GM10847 (cell line): ENCODE measurements around the gene FBXO24.

Experiments
- POLR2A ChIP-seq: IDR thresholded peaks from 2 replicates; pipeline ENCODE4 v1.6.1; 2011; ENCODE audit not compliant: insufficient read length; ENCODE audit errors: extremely low read depth

Gene FBXO24

GRCh38 chr7:100570954-100571828 is 14.9 kb upstream of the FBXO24 start:
- no peak for TF ChIP-seq POLR2A

DNA sequence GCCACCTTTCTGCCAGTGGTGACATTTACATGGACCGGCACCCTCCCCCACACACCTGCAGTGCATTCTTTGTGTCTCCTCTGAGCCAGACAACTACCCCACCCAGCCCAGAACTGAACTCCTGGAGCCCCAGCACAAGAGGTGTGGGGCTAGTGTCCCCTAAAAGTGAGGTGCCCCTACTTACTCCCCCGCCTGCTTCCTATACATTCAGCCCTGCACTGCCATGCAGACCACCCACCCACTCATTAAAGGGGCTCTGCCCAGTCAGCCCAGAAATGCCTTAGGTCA is 14.4 kb upstream of the FBXO24 start:
- TF ChIP-seq POLR2A: no peak

DNA sequence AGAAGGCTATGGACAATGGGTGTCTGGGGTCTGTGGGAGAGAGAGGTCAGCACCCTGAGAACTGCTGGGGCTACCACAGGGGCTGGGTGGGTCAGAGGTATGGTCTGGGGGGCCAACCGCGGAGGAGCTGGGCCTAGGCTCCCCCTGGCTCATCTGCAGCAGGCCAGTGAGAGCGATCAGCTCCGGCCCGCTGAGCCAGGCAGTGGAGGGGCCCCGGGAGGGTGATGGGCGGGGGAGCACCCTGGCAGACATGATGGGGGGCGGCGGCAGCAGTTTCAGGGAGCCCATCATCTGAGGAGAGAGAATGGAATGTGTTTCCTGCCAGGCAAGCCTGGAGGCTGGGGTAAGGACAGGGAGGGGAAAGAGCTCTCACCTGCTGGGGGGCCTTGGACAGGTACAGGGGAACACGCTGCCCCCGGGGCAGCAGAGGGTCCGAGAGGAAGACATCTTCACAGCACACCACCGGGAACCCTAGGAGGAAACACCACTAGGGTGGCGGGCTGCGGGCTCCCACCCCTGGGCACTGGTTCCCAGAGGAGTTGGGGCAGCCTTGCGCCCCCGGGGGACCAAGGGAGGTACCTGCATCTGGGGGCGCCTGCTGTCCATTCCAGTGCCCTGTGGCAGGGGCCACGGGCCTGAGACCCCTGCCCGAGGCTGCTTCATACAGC is 13.7 kb upstream of the FBXO24 start:
- no peak for TF ChIP-seq POLR2A

- no peak for TF ChIP-seq POLR2A
Observed at GRCh38 chr7:100572949-100573675, 13.0 kb upstream of the FBXO24 start.

- no peak for TF ChIP-seq POLR2A
Observed at GRCh38 chr7:100573691-100574361, 12.3 kb upstream of the FBXO24 start, which contains the start of gene SAP25. SAP25 (minus strand) TSS chr7:100573900; CDS start chr7:100573742, 158 bp downstream.

DNA sequence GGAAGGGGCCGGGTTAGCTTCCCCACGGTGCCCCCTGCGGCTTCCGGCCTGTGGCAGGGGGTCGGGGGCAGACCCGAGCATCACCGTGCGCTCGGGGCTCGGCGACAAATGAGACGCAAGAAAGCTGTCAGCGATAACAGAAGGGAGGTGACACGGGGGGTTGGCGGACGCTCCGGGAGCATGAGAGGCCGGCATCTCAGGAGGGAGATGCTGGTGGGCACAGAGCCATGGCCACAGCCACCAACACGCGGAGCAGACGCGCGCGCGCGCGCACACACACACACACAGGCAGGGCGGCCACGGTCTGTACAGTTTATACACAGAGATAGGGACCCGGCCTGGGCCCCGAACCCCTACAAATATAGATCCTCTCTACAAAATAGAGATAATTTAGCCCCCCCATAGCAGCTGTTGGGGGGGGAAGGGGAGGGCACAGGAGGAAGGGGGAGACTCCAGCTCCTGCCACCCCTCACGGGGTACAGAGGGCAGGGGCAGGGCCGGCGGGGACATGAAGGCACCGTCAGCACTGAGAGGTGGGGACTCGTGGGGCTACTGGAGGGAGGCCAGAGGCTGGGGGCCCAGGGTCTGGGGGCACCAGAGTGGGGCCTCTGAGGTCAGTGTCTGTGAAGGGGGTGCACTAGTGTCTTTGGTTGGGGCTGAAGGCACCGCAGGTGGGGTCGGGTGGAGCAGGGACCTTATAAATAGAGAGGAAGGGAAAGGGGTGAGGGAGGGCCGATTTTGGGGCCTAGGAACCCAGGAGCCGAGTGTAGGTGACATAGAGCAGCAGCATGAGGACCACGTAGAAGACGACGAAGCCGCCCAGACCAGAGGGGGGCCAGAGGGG is 11.5 kb upstream of the FBXO24 start:
- no peak for TF ChIP-seq POLR2A

DNA sequence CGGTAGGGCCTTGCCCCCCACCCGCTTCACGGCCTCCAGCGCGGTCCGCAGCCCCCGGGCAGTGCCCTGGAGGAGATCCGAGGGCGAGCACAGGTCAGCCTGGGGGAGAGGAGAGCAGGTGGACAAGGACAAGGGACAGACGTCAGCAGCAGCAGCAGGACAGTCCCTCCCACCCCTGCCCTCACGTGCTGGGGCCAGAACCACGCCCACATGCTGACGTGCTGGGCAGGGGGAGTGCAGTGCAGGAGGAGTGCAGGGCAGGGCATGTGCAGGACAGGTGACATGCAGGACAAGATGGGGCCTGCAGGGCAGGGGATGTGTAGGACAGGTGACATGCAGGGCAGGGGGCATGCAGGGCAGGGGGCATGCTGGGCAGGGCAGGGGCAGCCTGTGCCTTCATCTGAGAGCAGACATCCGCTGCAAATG is 10.9 kb upstream of the FBXO24 start:
- no peak for TF ChIP-seq POLR2A

DNA sequence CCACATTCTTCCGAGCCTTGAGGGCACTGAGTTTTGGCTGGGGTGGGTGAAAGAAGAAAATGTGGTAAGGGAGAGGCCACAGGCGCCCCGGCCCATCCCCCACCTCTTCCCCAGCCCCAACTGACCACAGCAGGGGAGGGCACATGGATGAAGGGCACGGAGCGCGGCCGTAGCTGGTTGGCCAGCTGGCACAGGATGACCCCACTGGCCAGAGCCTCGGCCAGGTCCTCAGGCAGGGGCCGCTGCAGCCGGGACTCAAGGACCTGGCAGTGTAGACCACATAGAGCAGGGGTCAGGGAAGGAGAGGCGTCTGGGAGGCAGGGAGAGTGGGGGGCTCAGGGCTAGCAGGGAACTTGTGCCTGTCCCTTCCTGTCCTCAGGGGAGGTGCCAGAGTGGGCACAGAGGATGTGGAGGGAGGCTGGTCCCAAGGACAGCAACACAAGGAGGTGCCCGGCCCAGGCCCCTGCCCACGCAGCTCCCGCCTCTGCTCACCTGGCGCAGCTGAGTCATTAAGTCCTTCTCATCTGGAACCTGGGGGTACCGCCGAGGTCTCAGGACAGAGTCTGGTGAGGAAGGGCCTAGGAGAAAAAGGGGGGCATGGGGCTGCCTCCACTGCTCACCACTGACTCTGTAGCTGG is 10.3 kb upstream of the FBXO24 start:
- TF ChIP-seq POLR2A: no peak

GRCh38 chr7:100576384-100576993 is 9.6 kb upstream of the FBXO24 start:
- no peak for TF ChIP-seq POLR2A

DNA sequence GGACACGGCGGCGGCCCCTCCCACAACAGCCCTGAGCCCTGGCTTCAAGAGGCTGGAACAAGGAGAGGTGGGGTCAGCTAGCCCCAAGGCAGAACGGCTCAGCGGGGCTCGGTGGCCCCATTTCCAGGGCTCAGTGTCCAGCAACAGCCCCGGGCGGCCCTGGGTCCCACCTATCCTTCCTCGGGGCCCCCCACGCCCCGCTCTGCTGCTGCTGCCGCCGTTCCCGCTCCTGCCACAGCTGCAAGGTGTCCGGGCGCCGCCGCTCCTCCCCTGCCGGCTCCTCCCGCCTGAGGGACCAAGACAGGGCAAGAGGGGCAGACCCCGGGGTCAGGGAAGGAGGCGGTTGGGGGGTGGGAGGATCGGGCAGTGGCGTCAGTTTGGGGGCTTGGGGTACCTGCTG is 9.0 kb upstream of the FBXO24 start:
- no peak for TF ChIP-seq POLR2A

- no peak for TF ChIP-seq POLR2A
Observed at GRCh38 chr7:100577507-100577906, 8.6 kb upstream of the FBXO24 start.

DNA sequence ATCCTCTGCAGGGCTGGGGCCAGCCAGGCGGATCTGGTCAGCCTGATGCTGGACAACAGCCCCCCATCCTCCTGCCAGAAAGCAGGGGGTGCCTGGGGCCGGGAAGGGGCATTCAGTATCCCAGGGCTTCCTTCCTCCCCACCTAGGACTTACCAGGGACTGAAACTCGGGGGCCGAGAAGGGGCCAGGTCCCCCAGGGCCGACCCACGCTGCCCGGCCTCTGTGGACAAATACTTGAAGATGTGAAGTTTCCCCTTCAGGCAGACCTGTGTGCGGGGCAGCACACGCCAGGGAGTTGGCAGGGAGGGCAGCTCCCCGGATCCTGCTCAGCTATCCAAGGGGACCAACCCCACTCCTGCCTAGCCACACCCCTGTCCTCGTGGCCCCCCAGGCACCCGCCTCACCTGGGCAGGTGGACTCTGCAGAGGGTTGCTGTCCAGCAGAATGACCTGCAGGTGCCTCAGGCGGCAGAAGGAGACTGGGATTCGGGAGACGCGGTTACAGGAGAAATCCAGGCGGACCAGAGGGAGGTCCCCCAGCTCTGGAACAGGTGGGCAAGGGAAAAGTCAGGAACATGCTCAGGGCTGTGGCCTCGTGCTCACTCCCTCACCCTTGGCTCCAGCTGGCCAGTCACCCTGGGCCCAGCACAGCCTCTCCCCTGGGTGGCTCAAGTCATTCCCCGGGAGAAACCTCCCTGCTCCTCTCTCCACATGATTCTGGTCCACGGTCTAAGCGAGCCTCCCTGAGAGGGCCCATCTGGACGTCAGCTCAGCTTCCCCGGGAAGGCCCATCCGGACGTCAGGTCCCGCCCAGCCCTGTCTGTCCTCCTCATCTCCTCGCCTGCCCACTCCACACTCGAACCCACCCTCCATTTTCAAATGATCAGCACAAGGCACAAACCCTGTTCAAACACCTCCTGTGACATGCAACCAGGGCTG is 7.6 kb upstream of the FBXO24 start:
- no peak for TF ChIP-seq POLR2A
